ENCODE measurements around the gene CATSPERZ.

DNA sequence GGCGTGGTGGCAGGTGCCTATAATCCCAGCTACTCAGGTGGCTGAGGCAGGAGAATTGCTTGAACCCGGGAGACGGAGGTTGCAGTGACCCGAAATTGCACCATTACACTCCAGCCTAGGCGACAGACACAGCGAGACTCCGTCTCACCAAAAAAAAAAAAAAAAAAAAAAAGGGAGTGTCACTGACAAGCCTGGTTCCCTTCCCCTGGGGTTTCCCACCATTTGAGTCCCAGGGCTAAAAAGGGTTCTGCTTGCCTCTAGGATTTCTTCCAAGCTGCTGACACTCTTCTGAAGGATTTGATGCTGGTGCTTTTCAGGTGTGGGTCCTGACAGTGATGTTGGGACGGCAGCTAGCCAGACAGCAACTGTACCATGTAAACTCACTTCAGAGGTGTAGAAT, 38.6 kb downstream of the CATSPERZ start:
- TF ChIP-seq POLR2A (IDR thresholded peaks at IDR 0.05; ENCODE audit: extremely low read depth, insufficient read length) (no peak), MYC (IDR thresholded peaks at IDR 0.05; ENCODE audit: low read depth, low read length) (no peak)
- TF ChIP-seq, protein P1, sequence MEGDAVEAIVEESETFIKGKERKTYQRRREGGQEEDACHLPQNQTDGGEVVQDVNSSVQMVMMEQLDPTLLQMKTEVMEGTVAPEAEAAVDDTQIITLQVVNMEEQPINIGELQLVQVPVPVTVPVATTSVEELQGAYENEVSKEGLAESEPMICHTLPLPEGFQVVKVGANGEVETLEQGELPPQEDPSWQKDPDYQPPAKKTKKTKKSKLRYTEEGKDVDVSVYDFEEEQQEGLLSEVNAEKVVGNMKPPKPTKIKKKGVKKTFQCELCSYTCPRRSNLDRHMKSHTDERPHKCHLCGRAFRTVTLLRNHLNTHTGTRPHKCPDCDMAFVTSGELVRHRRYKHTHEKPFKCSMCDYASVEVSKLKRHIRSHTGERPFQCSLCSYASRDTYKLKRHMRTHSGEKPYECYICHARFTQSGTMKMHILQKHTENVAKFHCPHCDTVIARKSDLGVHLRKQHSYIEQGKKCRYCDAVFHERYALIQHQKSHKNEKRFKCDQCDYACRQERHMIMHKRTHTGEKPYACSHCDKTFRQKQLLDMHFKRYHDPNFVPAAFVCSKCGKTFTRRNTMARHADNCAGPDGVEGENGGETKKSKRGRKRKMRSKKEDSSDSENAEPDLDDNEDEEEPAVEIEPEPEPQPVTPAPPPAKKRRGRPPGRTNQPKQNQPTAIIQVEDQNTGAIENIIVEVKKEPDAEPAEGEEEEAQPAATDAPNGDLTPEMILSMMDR (IDR thresholded peaks at IDR 0.05; ENCODE audit: low read depth, low read length), result no peak
